HG03378 (cell line): ENCODE data around the gene CS.
A peak's percentile ranks its signal among the peaks of the same experiment; 100 is the strongest.
"Not testable (repeated sequence)": the region's sequence is repeated elsewhere in the genome, so short reads cannot be mapped to it uniquely, and the experiment has no call there.

ENCODE experiments used
- ATAC-seq: cut with Tn5 transposase; IDR thresholded peaks from one replicate; pipeline ENCODE4 v1.9.1; 2021; ENCODE audit warnings: mild to moderate bottlenecking, moderate library complexity; ENCODE audit not compliant: unreplicated experiment

Gene CS

DNA sequence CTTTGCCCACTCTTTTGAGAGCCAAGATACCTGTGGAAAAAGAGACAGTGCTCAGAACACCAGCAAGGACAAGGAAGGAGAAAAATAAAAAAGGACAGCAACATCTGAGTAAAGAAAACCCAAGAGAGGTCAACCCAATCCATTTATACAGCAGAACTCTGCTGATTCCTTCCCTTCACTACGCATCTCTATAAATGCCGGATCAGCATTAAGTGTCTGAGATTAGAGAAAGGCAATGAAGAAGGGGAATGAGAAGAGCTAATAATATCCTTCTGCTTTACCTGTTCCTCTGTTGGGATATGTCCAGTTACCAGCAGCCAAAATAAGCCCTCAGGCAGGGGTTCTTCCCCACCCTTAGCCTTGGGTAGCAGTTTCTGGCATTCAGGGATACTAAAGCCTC lies 17.6 kb downstream of the CS start:
- ATAC-seq = no peak

GRCh38 chr12:56282030-56282429 lies 18.1 kb downstream of the CS start:
- no peak for ATAC-seq

DNA sequence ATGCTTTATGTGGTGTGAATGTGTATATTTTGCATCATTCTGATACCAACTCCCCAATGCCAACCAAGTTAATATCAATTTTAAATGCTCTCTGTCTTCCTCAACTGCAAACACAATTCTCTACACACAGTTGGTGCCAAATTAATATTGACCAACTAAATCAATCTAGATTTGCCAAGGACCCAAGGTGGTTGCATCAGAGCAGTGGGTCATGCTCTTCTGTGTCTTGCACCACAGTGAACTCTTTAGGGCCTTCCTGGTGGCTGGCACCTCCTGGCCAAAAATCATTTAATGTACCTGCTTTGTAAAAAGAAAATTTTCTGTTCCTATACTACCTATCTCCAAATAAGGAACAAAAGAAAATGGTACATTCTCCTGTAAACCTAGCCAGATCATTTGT lies 19.3 kb downstream of the CS start:
- no peak for ATAC-seq

- ATAC-seq = no peak
Observed at GRCh38 chr12:56278905-56279304, 21.2 kb downstream of the CS start.

DNA sequence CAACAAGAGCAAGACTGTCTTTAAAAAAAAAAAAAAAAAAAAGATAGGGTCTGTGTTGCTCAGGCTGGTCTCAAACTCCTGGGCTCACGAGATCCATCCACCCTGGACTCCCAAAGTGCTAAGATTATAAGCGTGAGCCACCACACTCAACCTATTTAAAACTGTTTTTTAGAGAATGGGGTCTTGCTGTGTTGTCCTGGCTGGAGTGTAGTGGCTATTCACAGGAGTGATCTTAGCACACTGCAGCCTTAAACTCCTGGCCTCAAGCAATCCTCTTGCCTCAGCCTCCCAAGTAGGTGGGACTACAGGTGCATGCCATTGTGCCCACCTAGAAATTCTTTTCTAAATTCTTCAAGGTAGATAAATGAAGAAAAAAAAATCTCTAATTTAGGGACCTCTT lies 25.8 kb downstream of the CS start:
- no peak for ATAC-seq

DNA sequence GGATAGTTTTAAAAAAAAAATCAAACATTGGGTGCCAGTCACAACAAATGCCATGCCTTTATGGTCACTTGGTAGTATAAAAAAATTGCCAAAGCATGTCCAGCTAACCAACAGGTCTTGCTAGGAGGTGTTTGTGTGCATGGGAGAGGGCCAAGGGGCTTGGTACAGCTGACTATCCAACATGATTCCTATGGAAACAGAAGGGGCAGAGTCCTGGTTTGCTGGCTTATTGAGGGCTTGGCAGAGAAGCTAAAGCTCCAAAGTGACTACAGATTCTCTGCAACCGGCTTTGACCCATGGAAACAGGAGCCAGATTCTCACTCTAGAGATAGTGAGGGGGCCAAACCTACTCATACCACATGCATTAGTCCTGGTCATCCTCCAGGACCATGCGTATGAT lies 27.7 kb downstream of the CS start:
- not testable (repeated sequence) for ATAC-seq

- no peak for ATAC-seq
Observed at GRCh38 chr12:56271031-56271430, 29.1 kb downstream of the CS start.

DNA sequence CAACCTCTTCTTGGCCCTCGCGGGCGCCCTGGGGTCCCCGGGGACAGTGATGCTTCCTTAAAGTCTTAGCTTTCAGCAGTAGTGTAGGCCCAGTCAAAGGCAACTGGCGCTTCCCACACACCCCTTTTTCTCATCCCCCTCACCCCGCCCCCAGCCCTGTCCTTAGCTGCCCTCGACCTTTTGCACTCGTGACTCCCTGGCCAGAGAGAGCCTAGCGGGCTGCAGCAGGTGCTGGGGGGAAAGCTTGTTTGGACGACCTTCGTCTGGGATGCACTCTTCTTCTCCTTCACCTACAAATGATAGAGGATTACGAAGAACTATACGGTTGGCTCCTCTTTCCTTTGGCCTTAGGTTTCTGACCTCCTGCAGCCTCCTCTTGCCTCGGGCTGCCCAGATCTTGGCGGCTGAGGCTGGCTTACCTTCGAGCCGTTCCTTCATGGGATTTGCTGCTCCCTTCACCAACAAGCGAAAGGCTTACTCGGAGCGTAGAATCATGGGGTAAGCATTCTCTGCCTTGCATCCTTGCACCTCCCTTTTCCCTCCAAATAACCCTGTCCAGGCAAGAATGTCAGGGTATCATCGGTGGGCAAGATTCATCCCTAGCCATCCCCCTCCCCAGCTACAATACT lies 32.6 kb downstream of the CS start:
- no peak for ATAC-seq

DNA sequence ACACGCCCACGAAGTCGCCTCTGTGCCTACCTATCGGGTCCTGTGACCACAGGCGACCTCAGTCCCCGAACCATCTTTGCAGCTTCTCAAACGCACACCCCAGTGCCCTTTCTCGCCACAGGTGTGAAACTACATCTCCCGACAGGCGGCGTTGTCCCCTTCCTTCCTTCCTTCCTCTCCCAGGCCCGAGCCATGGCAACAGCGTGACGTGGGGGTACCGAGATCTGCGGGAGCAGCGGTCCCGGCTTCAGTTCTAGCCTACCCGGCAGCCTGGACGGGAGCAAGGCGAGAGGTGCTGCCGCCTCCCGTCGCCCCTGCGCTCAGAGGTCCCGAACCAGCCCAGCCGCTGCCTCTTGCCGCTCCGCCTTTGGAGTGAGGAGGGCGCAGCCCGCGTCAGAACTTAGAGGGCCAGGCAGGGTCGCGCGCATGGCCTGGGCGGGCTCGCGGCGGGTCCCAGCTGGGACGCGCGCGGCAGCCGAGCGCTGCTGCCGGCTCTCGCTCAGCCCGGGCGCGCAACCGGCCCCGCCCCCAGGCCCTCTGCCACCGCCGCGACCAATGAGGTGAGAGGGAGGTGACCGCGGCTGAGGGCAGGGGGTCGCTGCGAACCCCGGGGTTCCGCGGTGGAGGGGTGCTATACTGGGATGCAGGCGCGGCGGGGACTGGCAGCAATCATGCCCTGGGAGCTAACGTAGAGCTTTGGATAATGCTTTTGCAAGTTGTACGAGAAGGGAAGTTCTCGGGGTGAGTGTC lies 33.3 kb downstream of the CS start, which contains the start of gene COQ10A:
TSS of gene COQ10A (plus strand) at position 250 of the 750 bp plus-strand sequence. CDS start at position 427, 177 bp downstream.
- peak; percentile 63 for ATAC-seq

DNA sequence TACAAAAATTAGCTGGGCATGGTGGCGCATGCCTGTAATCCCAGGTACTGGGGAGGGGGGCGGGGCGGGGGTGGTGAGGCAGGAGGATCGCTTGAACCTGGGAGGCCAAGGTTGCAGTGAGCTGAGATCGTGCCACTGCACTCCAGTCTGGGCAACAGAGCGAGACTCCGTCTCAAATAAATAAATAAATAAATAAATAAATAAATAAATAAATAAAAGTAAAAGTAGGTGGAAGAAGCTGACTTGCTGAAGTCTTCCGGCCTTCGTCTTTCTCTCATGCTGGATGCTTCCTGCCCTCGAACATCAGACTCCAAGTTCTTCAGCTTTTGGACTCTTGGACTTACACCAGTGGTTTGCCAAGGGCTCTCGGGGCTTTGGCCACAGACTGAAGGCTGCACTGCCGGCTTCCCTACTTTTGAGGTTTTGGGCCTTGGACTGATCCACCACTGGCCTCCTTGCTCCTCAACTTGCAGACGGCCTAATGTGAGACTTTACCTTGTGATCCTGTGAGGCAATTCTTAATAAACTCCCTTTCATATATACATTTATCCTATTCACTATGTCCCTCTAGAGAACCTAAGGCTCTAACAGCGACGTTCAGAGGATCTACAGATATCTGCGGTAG lies 34.0 kb downstream of the CS start:
- not testable (repeated sequence) for ATAC-seq

- not testable (repeated sequence) for ATAC-seq
Observed at GRCh38 chr12:56262955-56263354, 37.2 kb downstream of the CS start.

DNA sequence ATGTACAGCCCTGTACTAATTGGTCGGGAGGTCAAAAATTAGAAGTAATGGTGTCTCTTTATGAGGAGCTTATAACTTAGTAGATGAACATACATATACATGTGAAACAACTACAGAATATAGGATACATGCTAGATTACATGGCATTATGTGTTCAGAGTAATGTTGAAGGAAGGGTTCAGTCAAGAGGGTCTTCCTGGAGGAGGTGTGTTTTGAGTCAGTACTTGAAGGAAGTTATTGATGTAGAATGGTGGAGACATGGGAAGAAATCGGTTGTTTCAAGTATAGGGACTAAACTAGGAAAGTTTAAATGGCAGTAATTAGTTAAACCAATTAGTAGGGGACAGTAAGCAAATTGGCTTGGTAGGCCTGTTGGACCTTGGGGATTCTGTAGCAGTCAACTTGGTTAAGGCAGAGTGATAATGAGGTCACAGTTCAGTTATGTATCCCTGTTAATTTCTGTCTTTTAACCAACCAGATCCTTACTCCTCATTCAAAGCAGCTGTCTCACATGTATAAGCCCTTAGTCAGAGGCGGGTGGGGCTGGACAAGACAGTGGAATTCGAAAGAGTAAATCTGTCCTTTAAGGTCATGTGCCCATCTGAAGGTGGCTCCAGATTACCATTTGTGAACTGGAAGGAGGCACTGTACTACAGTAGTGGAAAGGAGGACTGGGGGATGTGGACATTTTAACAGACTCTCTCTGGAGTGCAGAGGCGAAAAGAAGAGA lies 38.5 kb downstream of the CS start:
- no peak for ATAC-seq

DNA sequence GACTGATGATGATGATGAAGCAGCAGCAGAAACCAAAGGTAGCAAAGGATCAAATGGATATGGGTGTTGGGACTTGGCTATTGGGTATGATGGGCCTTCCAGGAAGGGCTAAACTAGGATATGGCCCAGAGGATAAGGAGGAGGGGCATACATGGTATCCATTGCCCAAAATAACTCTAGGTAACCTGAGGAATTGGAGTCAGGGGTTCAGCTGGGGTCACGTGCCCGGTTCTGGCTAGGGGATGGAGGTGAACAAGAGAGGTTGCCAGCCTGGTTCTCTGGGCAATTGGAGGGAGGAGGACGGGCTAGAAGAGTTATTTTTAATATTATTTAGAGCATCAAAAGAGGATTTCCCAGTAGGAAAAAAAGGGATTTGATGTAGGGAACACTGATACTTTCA lies 39.2 kb downstream of the CS start:
- ATAC-seq = no peak

DNA sequence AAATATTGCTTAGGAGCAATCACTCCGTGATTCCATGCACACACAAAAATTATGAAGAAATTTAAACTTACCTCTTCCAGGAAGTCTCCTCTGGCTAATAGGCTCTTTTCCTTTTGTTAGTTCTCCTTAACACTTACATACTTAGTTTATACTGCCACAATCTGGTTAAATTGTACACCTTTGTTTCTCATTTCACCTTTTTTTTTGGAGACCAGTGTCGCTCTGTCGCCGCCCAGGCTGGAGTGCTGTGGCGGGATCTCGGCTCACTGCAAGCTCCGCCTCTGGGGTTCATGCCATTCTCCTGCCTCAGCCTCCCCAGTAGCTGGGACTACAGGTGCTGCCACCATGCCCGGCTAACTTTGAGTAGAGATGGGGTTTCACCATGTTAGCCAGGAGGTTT lies 39.8 kb downstream of the CS start:
- ATAC-seq = no peak

GRCh38 chr12:56258820-56259183 lies 41.3 kb downstream of the CS start:
- no peak for ATAC-seq

DNA sequence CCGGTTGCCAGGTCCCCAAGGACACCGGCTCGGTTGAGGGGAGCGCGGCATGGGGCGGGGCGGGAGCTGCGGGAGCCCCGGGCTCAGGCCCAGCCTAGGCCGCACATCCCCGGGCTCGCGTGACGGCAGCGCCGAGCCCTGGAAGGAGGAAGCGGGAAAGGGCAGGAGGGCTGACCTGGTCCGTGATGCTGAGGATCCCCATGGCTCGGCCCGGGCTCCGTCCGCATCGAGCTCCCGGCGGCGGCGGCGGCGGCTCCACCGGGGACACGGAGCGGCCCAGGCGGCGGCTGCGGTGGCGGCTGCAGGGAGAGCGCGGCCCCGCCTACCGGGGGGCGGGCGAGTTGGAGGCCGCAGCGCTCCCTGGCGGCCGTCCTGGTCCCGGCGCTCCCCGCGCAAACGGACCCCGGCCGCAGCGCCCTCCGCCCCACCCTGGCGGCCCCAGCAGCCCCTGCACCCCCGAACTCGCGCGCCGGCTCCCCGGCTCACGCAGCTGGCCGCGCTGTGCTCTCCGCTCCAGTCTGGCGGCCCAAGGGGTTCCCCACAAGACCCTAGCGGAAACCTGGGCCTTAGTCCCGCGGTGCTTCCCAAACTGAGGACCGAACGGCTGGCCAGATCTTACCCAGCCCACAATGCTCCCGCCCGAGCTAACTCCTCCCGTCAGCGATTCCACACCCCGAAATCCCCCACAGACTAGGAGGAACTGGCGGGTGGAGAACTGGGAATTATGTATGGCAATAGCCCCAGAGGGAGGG lies 41.9 kb downstream of the CS start, which contains the start of gene ANKRD52:
TSS of gene ANKRD52 (minus strand) at position 317 of the 752 bp plus-strand sequence. CDS start at position 202, 115 bp downstream.
- peak; percentile 63 for ATAC-seq

GRCh38 chr12:56257491-56258067 lies 42.6 kb downstream of the CS start:
- no peak for ATAC-seq

GRCh38 chr12:56257071-56257470 lies 43.1 kb downstream of the CS start:
- ATAC-seq = no peak

- ATAC-seq = no peak
Observed at GRCh38 chr12:56256326-56256960, 43.7 kb downstream of the CS start.

DNA sequence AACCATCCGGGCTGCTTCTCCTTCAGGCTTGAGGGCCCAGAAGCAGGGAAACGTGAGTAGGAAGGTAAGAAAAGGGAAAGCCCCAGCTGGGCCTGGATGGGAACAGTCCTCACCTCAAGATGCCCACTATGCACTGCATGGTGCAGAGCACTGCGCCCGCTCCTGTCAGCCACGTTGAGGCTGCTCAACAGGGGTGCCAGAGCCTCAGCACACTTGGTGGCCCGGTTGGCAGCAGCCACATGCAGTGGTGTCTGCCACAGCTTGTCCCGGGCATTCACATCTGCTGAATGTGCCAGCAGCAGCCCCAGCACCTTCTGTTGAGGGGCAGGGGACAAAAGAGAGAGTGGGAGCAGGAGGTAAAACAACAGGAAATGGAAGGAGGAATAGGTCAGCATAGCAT lies 44.5 kb downstream of the CS start:
- no peak for ATAC-seq
